CD14-positive monocyte (primary cell): ENCODE data around the gene PDE6G. TPM values are rescaled to one million over a fixed set of nuclear protein-coding genes. Genes with fewer than 3 reads are reported as not detected.

ENCODE experiments used
- DNase-seq, 3 donors: peaks; one replicate each; pipeline ENCODE4 v3.0.0-alpha.2; 2011 to 2022
- H2AFZ ChIP-seq: 2 replicates; pipeline ENCODE4 v1.6.0; 2012; ENCODE audit warnings: mild to moderate bottlenecking, low read depth, low read length, inconsistent platforms; ENCODE audit not compliant: insufficient read depth, poor library complexity, severe bottlenecking
- H3K27ac ChIP-seq, 2 donors: 1 replicate in 1 of 2; 2 replicates in 1 of 2; pipeline ENCODE4 v1.5.1; 2012 to 2013; ENCODE audit warnings: low read length in 2 of 2, control low read depth in 1 of 2, inconsistent platforms in 1 of 2, low read depth in 1 of 2, mild to moderate bottlenecking in 1 of 2
- H3K27me3 ChIP-seq, 2 donors: one replicate each; pipeline versions ENCODE4 v1.6.0 to v1.6.1; 2011 to 2013; ENCODE audit warnings: low read length in 2 of 2; ENCODE audit not compliant: control insufficient read depth in 2 of 2, insufficient read depth in 2 of 2
- H3K36me3 ChIP-seq, 2 donors: replicated peaks in 1 of 2; 1 replicate in 1 of 2; 2 replicates in 1 of 2; pipeline versions ENCODE4 v1.5.1 to v1.6.1; 2012 to 2013; ENCODE audit warnings: low read length in 2 of 2, control low read depth in 1 of 2, inconsistent platforms in 1 of 2, mild to moderate bottlenecking in 1 of 2; ENCODE audit not compliant: insufficient read depth in 2 of 2, control insufficient read depth in 1 of 2
- H3K4me1 ChIP-seq, 2 donors: 1 replicate in 1 of 2; 2 replicates in 1 of 2; pipeline versions ENCODE4 v1.5.1 to v1.6.1; 2012 to 2013; ENCODE audit warnings: low read length in 2 of 2, control low read depth in 1 of 2, inconsistent platforms in 1 of 2, mild to moderate bottlenecking in 1 of 2, moderate library complexity in 1 of 2; ENCODE audit not compliant: insufficient read depth in 2 of 2, control insufficient read depth in 1 of 2
- H3K4me2 ChIP-seq: replicated peaks from 2 replicates; pipeline ENCODE3; 2012; ENCODE audit warnings: low read length, moderate library complexity, mild to moderate bottlenecking; ENCODE audit not compliant: poor library complexity, severe bottlenecking; ENCODE audit errors: extremely low read depth
- H3K4me3 ChIP-seq, 3 experiments: fragments of 200-600 bp in 1 of 3; sonication (generic) in 1 of 3; replicated peaks in 1 of 3; 1 replicate in 2 of 3; 2 replicates in 1 of 3; pipeline ENCODE4 v1.5.1; 2011 to 2013; ENCODE audit warnings: low read length in 3 of 3, mild to moderate bottlenecking in 3 of 3, control low read depth in 2 of 3, low read depth in 2 of 3, inconsistent platforms in 1 of 3, moderate library complexity in 1 of 3
- H3K79me2 ChIP-seq: 2 replicates; pipeline ENCODE4 v1.6.0; 2012; ENCODE audit warnings: mild to moderate bottlenecking, control low read depth, inconsistent platforms, low read length, moderate library complexity; ENCODE audit not compliant: insufficient read depth
- H3K9ac ChIP-seq: 2 replicates; pipeline ENCODE4 v1.6.0; 2017; ENCODE audit warnings: low read length, mild to moderate bottlenecking; ENCODE audit not compliant: insufficient read depth, poor library complexity, severe bottlenecking
- H3K9me3 ChIP-seq, 2 donors: replicated peaks in 1 of 2; 1 replicate in 1 of 2; 2 replicates in 1 of 2; pipeline versions ENCODE4 v1.5.1 to v1.6.1; 2012 to 2013; ENCODE audit warnings: low read length in 2 of 2, control low read depth in 1 of 2; ENCODE audit not compliant: control insufficient read depth in 1 of 2, insufficient read depth in 1 of 2
- H4K20me1 ChIP-seq: 2 replicates; pipeline ENCODE4 v1.6.0; 2012; ENCODE audit warnings: mild to moderate bottlenecking, low read length, control low read depth, moderate library complexity; ENCODE audit not compliant: insufficient read depth
- H3K27ac Mint-ChIP-seq, 7 donors: one replicate each; pipeline ENCODE4 v1.8.0; 2020; ENCODE audit warnings: mild to moderate bottlenecking in 7 of 7, mixed read lengths in 7 of 7, moderate library complexity in 6 of 7, inconsistent platforms in 2 of 7
- H3K27me3 Mint-ChIP-seq, 3 donors: one replicate each; pipeline ENCODE4 v1.8.0; 2021 to 2022; ENCODE audit warnings: low read depth in 3 of 3, mild to moderate bottlenecking in 3 of 3, mixed read lengths in 3 of 3, moderate library complexity in 3 of 3, inconsistent platforms in 1 of 3
- H3K36me3 Mint-ChIP-seq, 2 donors: one replicate each; pipeline ENCODE4 v1.8.0; 2020; ENCODE audit warnings: mixed read lengths in 2 of 2, inconsistent platforms in 1 of 2, mild to moderate bottlenecking in 1 of 2
- H3K4me1 Mint-ChIP-seq: one replicate; pipeline ENCODE4 v1.8.0; 2020; ENCODE audit warnings: mild to moderate bottlenecking, mixed read lengths
- H3K4me3 Mint-ChIP-seq, 2 donors: one replicate each; pipeline ENCODE4 v1.8.0; 2020; ENCODE audit warnings: mild to moderate bottlenecking in 2 of 2, mixed read lengths in 2 of 2, moderate library complexity in 1 of 2
- H3K9me3 Mint-ChIP-seq, 7 donors: one replicate each; pipeline ENCODE4 v1.8.0; 2020 to 2022; ENCODE audit warnings: mixed read lengths in 7 of 7, mild to moderate bottlenecking in 6 of 7, moderate library complexity in 6 of 7, inconsistent platforms in 2 of 7
- CTCF ChIP-seq: fragments of 200-600 bp; IDR thresholded peaks from one replicate; pipeline ENCODE4 v1.8.0; 2022; ENCODE audit warnings: antibody characterized with exemption, mild to moderate bottlenecking
- WGBS: methylation state at CpG from one replicate; pipeline ENCODE4 v1.1.5; 2013; ENCODE audit warnings: missing lambda C conversion rate; ENCODE audit not compliant: insufficient coverage; 5-methylcytosine and 5-hydroxymethylcytosine counted together
- intact Hi-C, 2 donors: fragments of 100-400 bp; cut with micrococcal nuclease; formaldehyde crosslinking; loops; one replicate each; pipeline versions ENCODE4 v1.15.0 to v1.15.1; 2023
- polyA plus RNA-seq, 3 donors: library from polyadenylated mRNA; depleted of rRNA in 1 of 3; unstranded in 2 of 3; stranded (reverse) in 1 of 3; fragments of 300-500 nt in 2 of 3; fragments of >200 nt in 1 of 3; fragmentation: Illumina TruSeq in 2 of 3; gene quantifications; 1 replicate in 2 of 3; 2 replicates in 1 of 3; pipeline ENCODE4 v1.2.3, GENCODE V29; 2012 to 2021

Gene PDE6G
- polyA plus RNA-seq, 3 donors = 8.9 to 12.0 (median 11.5) TPM

- TF ChIP-seq CTCF = no peak
- Mint-ChIP-seq H3K27ac (no peak overlapping the region), H3K4me1 (peaks cover 18% of the 10 kb centered on the region), H3K4me3 (no peak overlapping the region), H3K36me3 (peaks cover 5 to 20% of the 10 kb centered on the region in 2 donors), H3K27me3 (peaks cover 0 to 1% (median 0%) of the 10 kb centered on the region in 3 donors), H3K9me3 (peaks cover 0 to 3% (median 0%) of the 10 kb centered on the region in 7 donors)
- H3K27ac ChIP-seq = no peak overlapping the region
- WGBS = 98% methylated on average over 10 of the region's 11 CpGs
- H2AFZ ChIP-seq = no peak overlapping the region
- peaks cover 37% of the 10 kb centered on the region for H3K79me2 ChIP-seq
- H4K20me1 ChIP-seq = peaks cover 17% of the 10 kb centered on the region
- no peak overlapping the region for H3K9ac ChIP-seq
- no peak overlapping the region for H3K4me3 ChIP-seq
- DNase-seq = no peak
- H3K27me3 ChIP-seq = no peaks in the 10 kb centered on the region
- no peak overlapping the region for H3K4me2 ChIP-seq
- no peaks in the 10 kb centered on the region for H3K9me3 ChIP-seq
- intact Hi-C loops = no loop called here
- peaks cover 19 to 20% of the 10 kb centered on the region in 2 donors for H3K4me1 ChIP-seq
- H3K36me3 ChIP-seq = peaks cover 8 to 9% of the 10 kb centered on the region in 2 donors
Measured at GRCh38 chr17:81680150-81680549, 23.8 kb upstream of the PDE6G start.

- Histone ChIP-seq H3K4me2 (no peak overlapping the region), H2AFZ (no peak overlapping the region), H3K27ac (no peak overlapping the region), H3K4me3 (no peak overlapping the region), H3K4me1 (no peaks in the 10 kb centered on the region), H4K20me1 (peaks cover 5% of the 10 kb centered on the region), H3K36me3 (peaks cover 30 to 40% of the 10 kb centered on the region in 2 donors), H3K79me2 (peaks cover 7% of the 10 kb centered on the region), H3K27me3 (no peaks in the 10 kb centered on the region), H3K9ac (no peak overlapping the region), H3K9me3 (no peaks in the 10 kb centered on the region)
- Mint-ChIP-seq H3K27ac (no peak overlapping the region), H3K27me3 (no peaks in the 10 kb centered on the region), H3K4me1 (no peaks in the 10 kb centered on the region), H3K9me3 (peaks cover 0 to 3% (median 0%) of the 10 kb centered on the region in 7 donors), H3K4me3 (no peak overlapping the region), H3K36me3 (peaks cover 23 to 49% of the 10 kb centered on the region in 2 donors)
- 92% methylated on average over 14 of the region's 17 CpGs for WGBS
- DNase-seq = no peak
- intact Hi-C loops = no loop called here
- TF ChIP-seq CTCF = no peak
Measured at GRCh38 chr17:81676906-81677305, 20.6 kb upstream of the PDE6G start.
